Fibroblast of pulmonary artery (primary cell): ENCODE data around the gene TRPM5.

Experiments used
- DNase-seq: peaks from one replicate; pipeline ENCODE4 v3.0.0-alpha.2; 2010; ENCODE audit warnings: low read depth
- H3K4me3 ChIP-seq: replicated peaks from 2 replicates; pipeline ENCODE4 v1.5.1; 2011; ENCODE audit warnings: low read depth, mild to moderate bottlenecking, control low read depth, low read length, moderate library complexity
- TF ChIP-seq, protein P1 (sequence below): IDR thresholded peaks from 2 replicates; pipeline ENCODE4 v1.5.1; 2011; ENCODE audit warnings: mild to moderate bottlenecking, control low read depth, low read length, inconsistent platforms; ENCODE audit errors: missing control alignments

TRPM5 gene

DNA sequence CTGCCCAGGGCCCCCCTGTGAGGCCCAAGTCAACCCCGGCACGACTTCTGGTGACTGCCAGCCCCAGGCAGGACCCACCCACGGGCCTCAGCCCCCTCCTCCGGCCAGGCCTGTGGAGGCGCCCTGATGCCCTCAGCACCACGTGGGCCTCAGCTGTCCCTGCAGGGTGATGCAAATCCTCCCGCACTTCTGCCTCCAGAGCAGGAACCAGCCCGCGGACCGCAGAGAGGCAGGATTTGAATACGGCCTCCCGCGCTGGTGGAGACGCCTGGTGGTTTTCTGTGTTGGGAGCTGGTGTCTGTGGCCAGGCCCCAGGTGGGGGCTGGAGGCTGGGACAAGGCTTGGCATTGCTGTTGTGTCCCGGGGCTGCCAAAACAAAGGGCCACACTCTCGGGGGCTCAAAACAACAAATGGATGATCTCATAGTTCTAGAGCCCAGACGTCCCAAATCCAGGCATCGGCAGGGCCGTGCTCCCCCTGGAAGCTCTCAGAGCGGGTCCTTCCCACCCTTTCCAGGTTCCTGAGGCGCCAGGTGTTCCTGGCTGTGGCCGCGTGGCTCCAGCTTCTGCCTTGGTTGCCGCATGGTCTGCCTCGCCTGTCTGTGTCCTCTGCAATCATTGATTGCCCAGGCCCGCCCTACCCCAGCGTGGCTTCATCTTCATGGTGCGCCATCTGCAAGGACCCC lies 19.4 kb downstream of the TRPM5 start:
- TF ChIP-seq, protein P1, sequence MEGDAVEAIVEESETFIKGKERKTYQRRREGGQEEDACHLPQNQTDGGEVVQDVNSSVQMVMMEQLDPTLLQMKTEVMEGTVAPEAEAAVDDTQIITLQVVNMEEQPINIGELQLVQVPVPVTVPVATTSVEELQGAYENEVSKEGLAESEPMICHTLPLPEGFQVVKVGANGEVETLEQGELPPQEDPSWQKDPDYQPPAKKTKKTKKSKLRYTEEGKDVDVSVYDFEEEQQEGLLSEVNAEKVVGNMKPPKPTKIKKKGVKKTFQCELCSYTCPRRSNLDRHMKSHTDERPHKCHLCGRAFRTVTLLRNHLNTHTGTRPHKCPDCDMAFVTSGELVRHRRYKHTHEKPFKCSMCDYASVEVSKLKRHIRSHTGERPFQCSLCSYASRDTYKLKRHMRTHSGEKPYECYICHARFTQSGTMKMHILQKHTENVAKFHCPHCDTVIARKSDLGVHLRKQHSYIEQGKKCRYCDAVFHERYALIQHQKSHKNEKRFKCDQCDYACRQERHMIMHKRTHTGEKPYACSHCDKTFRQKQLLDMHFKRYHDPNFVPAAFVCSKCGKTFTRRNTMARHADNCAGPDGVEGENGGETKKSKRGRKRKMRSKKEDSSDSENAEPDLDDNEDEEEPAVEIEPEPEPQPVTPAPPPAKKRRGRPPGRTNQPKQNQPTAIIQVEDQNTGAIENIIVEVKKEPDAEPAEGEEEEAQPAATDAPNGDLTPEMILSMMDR = no peak
- DNase-seq = no peak
- H3K4me3 ChIP-seq = no peak overlapping the region

DNA sequence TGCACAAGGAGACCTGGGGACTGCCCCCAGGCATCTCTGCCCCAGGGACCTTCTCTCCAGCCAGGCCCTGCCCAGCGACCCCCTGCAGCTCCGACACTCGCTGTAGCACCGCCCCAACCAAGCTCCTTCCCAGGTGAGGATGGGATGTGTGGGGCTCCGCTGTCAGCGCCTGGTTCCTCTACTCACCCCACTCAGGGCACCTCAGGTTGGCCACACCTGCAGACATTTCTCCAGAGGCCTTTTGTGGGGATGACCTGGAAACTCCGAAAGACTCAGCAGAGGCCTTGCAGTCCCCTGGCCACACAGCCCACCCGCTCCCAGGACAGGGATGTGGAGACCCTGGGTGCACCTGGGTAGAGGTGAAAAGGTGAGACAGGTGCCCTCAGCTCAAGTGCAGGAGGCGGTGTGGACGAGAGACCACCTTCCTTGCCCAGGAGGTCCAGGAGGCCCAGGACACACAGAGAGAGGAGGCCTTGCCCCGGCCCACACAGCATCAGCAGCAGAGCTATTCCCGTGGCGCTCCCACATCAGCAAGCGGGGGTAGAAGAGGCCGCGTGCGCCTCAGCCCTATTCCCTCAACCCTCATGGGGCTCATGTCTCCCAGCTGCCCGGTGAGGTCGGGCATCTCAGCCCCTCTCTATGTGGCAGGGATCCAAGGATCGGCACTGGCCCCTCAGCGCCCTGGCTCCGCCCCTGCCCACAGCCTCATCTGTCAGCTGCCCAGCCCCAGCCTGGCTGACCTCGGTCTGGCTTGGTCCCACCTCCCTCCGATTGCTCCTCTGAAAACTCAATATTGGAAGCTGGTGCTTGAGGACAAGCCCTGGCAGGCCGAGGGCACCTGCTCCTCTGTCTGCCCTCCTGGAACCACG lies 20.9 kb downstream of the TRPM5 start:
- no peak overlapping the region for H3K4me3 ChIP-seq
- no peak for DNase-seq
- TF ChIP-seq, protein P1 = no peak

DNA sequence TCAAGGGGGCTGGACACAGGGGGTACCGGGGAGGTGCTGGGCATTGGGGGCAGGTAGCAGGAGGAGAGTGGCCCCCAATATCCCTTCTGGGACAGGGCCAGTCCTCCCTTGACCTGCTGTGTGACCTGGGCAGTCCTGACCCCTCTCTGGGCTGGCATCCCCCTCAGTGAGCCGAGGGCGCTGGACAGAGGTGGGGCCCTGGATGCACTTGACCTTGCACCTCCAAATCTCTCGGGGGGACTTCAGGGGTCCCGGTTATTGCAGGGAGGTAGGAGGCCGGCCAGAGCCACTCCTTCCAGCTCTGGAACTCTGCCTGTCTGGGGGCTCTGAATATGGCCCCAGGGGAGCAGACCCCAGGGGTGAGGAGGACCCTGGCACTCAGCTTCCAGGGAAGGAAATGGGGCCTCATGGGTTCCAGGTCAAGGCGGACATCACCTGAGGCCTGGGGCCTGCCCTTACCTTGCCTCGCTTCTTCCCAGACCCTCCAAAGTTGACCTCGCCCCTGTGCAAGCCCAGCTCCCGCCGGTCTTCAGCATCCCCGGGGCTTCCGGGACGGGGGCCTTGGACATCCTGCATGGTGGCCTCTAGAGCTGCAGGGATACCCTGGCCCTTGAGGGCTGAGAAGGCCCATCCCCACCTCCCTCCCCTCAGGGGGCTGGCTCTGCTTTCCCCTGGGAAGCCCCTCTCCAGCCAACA lies 21.7 kb downstream of the TRPM5 start:
- DNase-seq = no peak
- TF ChIP-seq, protein P1 = no peak
- H3K4me3 ChIP-seq = no peak overlapping the region

DNA sequence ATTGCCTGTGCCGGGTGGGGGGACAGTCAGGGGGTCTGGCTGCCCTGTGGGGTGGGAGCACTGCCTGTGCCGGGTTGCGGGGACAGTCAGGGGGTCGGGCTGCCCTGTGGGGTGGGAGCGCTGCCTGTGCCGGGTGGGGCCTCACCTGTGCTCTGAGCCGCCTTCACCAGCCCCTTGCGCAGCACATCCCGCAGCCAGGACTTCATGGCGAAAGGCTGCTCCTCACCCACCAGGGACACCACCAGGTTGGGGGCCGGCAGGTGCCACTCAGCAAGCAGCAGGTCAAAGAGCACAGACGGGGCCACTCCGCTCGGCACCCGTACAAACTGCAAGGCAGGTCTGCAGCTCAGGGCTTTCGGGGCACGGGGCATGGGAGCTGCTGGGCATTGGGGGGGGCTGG lies 22.3 kb downstream of the TRPM5 start:
- no peak for DNase-seq
- TF ChIP-seq, protein P1 = no peak
- H3K4me3 ChIP-seq = no peak overlapping the region

DNA sequence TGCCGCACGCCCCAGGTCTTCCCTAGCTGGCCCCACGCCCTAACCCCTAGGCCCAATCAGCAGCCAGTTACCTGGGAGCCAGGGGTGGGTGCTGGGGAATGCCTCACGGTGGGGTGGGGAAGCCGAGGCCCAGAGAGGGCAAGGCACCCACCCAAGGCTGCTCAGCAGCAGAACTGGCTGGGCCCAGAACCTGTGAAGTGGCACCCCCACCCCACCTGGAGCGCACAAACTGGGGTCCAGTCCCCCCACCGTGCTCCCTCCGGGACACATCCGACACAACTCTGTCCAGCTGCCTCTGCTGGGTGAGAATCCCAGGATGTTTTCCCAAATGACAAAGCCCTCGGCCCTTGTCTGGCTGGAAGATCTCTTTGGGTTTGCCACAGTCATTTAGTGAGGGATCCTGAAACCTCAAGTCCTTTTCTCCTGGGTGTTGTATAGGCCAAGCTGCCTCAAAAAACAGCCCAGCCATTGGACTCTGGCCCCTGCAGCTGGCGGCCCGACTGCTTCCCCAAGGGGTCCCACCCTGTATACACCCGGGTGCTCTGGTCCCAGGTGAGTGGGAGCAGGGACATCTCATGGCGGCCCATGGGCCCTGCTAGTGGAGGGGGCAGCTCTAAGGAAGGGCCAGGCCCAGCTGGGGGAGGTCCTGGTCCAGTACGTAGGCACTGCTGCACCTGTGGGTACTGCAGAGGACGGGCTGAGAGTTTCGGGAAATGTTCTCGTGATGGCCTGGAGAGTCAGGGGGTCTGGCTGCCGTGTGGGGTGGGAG lies 22.9 kb downstream of the TRPM5 start:
- H3K4me3 ChIP-seq = no peak overlapping the region
- TF ChIP-seq, protein P1 = no peak
- DNase-seq = no peak

DNA sequence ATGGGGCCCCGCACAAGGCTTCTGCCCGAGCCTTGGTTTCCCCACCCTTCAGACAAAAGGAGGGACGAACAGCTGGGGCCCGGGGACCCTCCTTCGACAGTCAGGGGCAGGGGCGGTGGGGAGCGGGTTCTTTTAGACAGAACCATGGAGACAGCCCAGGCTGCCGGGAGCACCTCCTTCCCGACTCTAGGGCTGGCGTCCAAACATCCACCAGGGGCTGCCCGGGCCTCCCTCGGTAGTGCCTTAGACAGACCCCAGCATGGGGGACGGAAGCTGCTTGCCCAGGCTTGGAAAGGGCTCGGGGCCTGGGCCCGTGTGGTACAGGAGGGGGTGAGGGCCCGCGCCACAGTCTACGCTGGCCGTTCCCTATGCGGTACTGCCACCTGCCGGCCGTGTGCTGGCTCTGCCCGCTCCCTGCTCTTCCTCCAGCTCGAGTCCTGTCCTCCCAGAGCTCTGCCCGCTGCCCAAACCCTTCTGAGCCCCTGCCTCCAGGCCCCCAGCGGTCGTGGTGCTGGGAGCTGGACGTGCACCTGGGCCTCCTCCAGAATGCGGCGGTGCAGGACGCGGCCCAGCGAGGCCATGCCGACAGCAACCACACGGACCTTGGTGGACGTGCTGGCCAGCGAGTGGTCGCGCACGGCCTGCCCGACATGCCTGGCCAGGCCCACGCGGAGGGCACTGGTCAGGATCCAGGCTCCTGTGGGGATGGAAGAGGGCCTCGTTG lies 23.6 kb downstream of the TRPM5 start:
- no peak overlapping the region for H3K4me3 ChIP-seq
- TF ChIP-seq, protein P1 = peak; percentile 81
- peak; percentile 74 for DNase-seq
